Activated T-helper 1 cell treated with anti-CD3 and anti-CD28 coated beads, Interleukin-12 subunit alpha, Interleukin-12 subunit beta, Interleukin-2, Interleukin-4 antibody, amounts not matched to agents 30 ng/mL and 10 ng/mL and 1 ng/mL, durations not matched to agents 14 hours and 24 hours and 36 hours (primary cell): ENCODE results near the gene CLPSL2. TPM values are rescaled to one million over a fixed set of nuclear protein-coding genes. Genes with fewer than 3 reads are reported as not detected.

Experiments used
- DNase-seq: peaks from one replicate; pipeline ENCODE4 v3.0.0; 2021; ENCODE audit warnings: low spot score
- H3K27ac Mint-ChIP-seq: one replicate; pipeline ENCODE4 v1.8.0; 2021; ENCODE audit warnings: mild to moderate bottlenecking, mixed read lengths
- H3K27me3 Mint-ChIP-seq: one replicate; pipeline ENCODE4 v1.8.0; 2022; ENCODE audit warnings: mild to moderate bottlenecking, moderate library complexity, mixed read lengths; ENCODE audit not compliant: insufficient read depth
- H3K36me3 Mint-ChIP-seq: one replicate; pipeline ENCODE4 v1.8.0; 2021; ENCODE audit warnings: low read depth, mixed read lengths
- H3K4me1 Mint-ChIP-seq: one replicate; pipeline ENCODE4 v1.8.0; 2021; ENCODE audit warnings: low read depth, mixed read lengths
- H3K4me3 Mint-ChIP-seq: one replicate; pipeline ENCODE4 v1.8.0; 2021; ENCODE audit warnings: mild to moderate bottlenecking, moderate library complexity, mixed read lengths
- H3K9me3 Mint-ChIP-seq: one replicate; pipeline ENCODE4 v1.8.0; 2021; ENCODE audit warnings: mixed read lengths
- intact Hi-C: fragments of 100-400 bp; cut with micrococcal nuclease; formaldehyde crosslinking; loops from one replicate; pipeline ENCODE4 v1.15.1; 2024
- total RNA-seq: library from RNA; stranded (reverse); gene quantifications from 2 replicates; pipeline ENCODE4 v1.2.3, GENCODE V29; 2022

Gene CLPSL2
- total RNA-seq, 1 donor from 2014 or later = not detected

DNA sequence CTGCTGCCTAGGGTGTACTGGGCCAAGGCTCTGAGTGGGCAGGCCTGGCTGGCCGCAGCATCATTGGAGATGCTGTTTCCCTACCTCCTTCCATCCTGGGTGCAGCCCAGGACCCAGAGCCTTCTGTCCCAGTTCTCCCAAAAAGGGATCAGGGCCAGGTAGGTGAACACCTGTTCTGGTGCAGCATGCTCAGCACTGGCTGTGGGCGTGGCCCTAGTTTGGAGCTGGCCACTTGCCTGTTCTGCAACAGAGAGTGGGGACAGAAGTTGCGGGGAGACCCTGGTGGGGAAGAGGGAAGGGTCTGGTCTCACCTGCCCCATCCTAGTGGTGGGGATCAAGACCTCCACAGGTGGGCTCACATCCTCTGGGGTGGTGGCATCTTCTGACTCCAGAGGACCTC lies 40.9 kb upstream of the CLPSL2 start:
- Mint-ChIP-seq H3K27me3 (no peaks in the 10 kb centered on the region), H3K4me1 (peaks cover 43% of the 10 kb centered on the region), H3K4me3 (no peak overlapping the region), H3K27ac (no peak overlapping the region), H3K36me3 (no peaks in the 10 kb centered on the region), H3K9me3 (no peaks in the 10 kb centered on the region)
- intact Hi-C loops = loop anchor here (5.0 kb wide), 1 partner anchor 133 kb away; no protein-coding TSS in a partner anchor
- no peak for DNase-seq

DNA sequence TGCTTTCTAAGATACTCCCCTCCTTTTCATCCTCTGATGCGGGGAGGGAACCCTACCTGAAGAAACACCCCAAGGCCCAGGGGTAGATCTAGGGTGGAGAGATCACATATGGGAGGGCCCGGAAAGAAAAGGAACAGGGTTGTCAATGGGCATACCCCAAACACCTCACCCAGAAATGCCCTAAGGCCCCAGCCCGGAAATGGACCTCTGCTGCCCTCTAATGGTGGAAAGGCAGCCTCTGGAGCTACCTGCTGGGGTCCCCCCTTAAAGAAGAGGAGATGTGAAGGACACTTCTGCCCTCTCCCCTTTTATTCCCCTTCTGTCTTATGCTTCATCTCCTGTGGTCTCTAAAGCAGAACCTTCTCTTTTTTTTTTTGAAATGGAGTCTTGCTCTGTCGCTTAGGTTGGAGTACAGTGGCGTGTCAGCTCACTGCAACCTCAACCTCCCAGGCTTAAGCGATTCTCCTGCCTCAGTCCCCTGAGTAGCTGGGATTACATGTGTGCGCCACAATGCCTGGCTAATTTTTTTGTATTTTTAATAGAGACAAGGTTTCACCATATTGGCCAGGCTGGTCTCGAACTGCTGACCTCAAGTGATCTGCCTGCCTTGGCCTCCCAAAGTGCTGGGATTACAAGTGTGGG lies 40.0 kb upstream of the CLPSL2 start:
- Mint-ChIP-seq H3K4me3 (no peak overlapping the region), H3K36me3 (no peaks in the 10 kb centered on the region), H3K9me3 (no peaks in the 10 kb centered on the region), H3K27ac (no peak overlapping the region), H3K4me1 (peaks cover 39% of the 10 kb centered on the region), H3K27me3 (no peaks in the 10 kb centered on the region)
- DNase-seq = peak; percentile 73
- intact Hi-C loops = loop anchor here (1.0 to 5.0 kb wide), 4 partner anchors 50 to 442 kb away; no protein-coding TSS in a partner anchor

DNA sequence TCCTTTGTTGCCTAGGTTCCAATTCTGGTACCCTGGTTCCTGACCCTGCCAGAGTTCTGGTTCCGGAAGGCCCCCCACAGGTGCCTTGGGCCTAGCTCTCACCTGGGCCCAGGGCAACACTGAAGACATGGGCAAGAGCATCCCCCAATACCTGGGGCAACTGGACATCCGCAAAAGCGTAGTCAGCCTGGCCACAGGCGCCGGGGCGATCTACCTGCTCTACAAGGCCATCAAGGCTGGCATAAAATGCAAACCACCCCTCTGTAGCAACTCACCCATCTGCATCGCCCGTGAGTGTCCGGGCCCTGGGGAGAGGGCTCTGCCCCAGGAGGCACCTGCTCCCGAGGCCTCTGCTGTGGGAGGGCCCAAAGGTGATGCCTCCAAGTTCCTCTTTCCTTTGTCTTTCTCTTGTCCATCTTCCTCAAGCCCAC lies 39.4 kb upstream of the CLPSL2 start, which contains the start of gene ARMC12:
TSS of gene ARMC12 (plus strand) at position 51 of the 431 bp plus-strand sequence. CDS start at position 128, 77 bp downstream.
- no peak within 1 kb of the TSS for H3K4me3 Mint-ChIP-seq
- intact Hi-C loops = loop anchor here (1.0 to 5.0 kb wide), 7 partner anchors 51 to 442 kb away; partner anchors contain the start of gene PPARD
- peaks cover 38% of the 10 kb centered on the region for H3K4me1 Mint-ChIP-seq
- no peak for DNase-seq
- H3K27ac Mint-ChIP-seq = peak within 1 kb of the TSS; percentile 66
- H3K27me3 Mint-ChIP-seq = no peaks in the 10 kb centered on the region
- no peaks in the 10 kb centered on the region for H3K36me3 Mint-ChIP-seq
- no peaks in the 10 kb centered on the region for H3K9me3 Mint-ChIP-seq

- Mint-ChIP-seq H3K9me3 (no peaks in the 10 kb centered on the region), H3K27me3 (no peaks in the 10 kb centered on the region), H3K4me3 (no peak overlapping the region), H3K4me1 (peaks cover 32% of the 10 kb centered on the region), H3K36me3 (no peaks in the 10 kb centered on the region), H3K27ac (peak overlapping the region; percentile 66)
- intact Hi-C loops = loop anchor here (1.0 to 5.0 kb wide), 5 partner anchors 135 to 443 kb away; partner anchors contain the start of gene PPARD
- no peak for DNase-seq
Observed at GRCh38 chr6:35737413-35738211, 38.8 kb upstream of the CLPSL2 start.

DNA sequence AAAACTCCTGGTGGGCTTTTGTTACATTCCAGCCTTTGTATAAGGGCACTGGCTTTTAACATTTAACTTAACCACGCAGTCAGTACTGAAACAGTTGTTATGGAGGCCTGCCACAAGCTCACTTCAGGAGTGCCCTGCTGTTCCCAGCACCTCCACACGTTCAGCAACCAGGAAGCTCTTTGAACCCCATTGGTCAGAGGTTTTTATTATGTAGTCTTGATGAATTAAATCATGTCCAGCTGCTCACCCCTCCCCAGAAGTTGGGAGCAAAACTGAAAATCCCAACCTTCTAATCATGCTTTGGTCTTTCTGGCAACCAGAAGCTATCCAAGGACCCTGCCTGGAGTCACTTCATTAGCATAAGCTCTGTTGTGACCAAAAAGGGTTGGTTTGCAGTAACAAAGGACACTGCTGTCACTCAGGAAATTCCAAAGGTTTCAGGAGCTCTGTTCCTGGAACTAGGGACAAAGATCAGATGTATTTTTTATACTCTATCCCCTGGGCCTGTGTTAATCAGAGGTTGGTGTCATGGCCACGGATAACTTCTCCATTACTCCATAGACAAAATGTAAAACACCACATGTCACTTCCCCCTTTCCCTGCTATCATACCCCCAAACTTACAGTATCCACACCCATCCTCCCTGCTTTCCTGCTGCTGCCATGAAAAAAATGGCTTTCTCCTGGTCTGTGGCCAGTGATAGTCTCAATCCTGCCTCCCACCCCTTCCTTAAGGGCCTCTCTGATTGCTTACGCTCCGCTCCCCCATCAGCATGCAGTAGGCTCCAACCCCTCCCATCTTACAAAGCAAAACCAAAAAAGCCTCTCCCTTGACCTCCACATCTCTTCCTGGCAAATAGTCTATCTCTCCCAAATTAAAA lies 36.5 kb upstream of the CLPSL2 start:
- intact Hi-C loops = loop anchor here (5.0 kb wide), 1 partner anchor 138 kb away; no protein-coding TSS in a partner anchor
- Mint-ChIP-seq H3K27me3 (no peaks in the 10 kb centered on the region), H3K36me3 (no peaks in the 10 kb centered on the region), H3K9me3 (no peaks in the 10 kb centered on the region), H3K4me3 (no peak overlapping the region), H3K4me1 (peaks cover 19% of the 10 kb centered on the region), H3K27ac (no peak overlapping the region)
- no peak for DNase-seq

GRCh38 chr6:35742842-35743241 lies 33.6 kb upstream of the CLPSL2 start:
- intact Hi-C loops = no loop called here
- no peak for DNase-seq
- H3K27ac Mint-ChIP-seq = no peak overlapping the region
- H3K36me3 Mint-ChIP-seq = no peaks in the 10 kb centered on the region
- no peak overlapping the region for H3K4me3 Mint-ChIP-seq
- H3K4me1 Mint-ChIP-seq = peaks cover under 1% of the 10 kb centered on the region
- peaks cover 3% of the 10 kb centered on the region for H3K27me3 Mint-ChIP-seq
- peaks cover 4% of the 10 kb centered on the region for H3K9me3 Mint-ChIP-seq

DNA sequence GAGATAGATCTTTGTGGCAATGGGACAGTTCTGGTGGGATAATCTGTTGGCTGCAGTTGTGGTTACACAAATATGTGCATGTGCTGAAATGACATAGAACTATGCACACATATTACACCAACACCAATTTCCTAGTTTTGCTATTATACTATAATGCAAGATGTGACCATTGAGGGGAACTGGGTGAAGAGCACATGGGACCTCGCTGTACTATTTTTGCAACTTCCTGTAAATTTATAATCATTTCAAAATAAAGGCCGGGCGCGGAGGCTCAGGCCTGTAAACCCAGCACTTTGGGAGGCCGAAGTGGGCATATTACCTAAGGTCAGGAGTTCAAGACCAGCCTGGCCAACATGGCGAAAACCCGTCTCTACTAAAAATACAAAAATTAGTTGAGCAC lies 30.9 kb upstream of the CLPSL2 start:
- no peak for DNase-seq
- Mint-ChIP-seq H3K9me3 (peaks cover 6% of the 10 kb centered on the region), H3K27ac (no peak overlapping the region), H3K27me3 (peaks cover 3% of the 10 kb centered on the region), H3K4me1 (no peaks in the 10 kb centered on the region), H3K4me3 (no peak overlapping the region), H3K36me3 (no peaks in the 10 kb centered on the region)
- intact Hi-C loops = no loop called here

- DNase-seq = no peak
- peaks cover 3% of the 10 kb centered on the region for H3K27me3 Mint-ChIP-seq
- no peak overlapping the region for H3K27ac Mint-ChIP-seq
- H3K9me3 Mint-ChIP-seq = peaks cover 6% of the 10 kb centered on the region
- H3K4me1 Mint-ChIP-seq = peaks cover 3% of the 10 kb centered on the region
- H3K4me3 Mint-ChIP-seq = no peak overlapping the region
- intact Hi-C loops = no loop called here
- H3K36me3 Mint-ChIP-seq = no peaks in the 10 kb centered on the region
Observed at GRCh38 chr6:35746516-35746915, 29.9 kb upstream of the CLPSL2 start.

GRCh38 chr6:35747877-35748276 lies 28.5 kb upstream of the CLPSL2 start:
- Mint-ChIP-seq H3K4me3 (no peak overlapping the region), H3K4me1 (peaks cover 13% of the 10 kb centered on the region), H3K27me3 (peaks cover 3% of the 10 kb centered on the region), H3K36me3 (no peaks in the 10 kb centered on the region), H3K27ac (no peak overlapping the region), H3K9me3 (peaks cover 6% of the 10 kb centered on the region)
- no peak for DNase-seq
- intact Hi-C loops = no loop called here

DNA sequence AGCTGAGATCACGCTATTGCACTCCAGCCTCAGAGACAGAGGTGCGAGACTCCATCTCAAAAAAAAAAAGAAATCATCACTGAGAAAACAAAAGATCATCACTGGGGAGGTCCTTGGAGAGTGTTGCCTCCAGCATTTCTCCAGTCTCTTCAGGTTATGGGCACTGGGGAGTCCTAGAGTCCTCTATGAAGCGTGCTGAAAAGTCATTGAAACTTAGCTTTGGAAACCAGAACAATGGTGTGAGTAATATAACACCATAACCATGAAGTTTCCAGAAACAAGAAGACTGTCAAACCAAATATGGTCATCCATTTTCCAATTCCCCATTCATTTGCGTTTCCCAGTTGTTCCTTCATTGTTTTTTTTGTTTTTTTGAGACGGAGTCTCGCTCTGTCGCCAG lies 25.8 kb upstream of the CLPSL2 start:
- intact Hi-C loops = loop anchor here (10.0 kb wide), 1 partner anchor 204 kb away; no protein-coding TSS in a partner anchor
- H3K4me1 Mint-ChIP-seq = peaks cover 17% of the 10 kb centered on the region
- DNase-seq = no peak
- H3K4me3 Mint-ChIP-seq = no peak overlapping the region
- H3K9me3 Mint-ChIP-seq = peaks cover 6% of the 10 kb centered on the region
- H3K27ac Mint-ChIP-seq = no peak overlapping the region
- H3K36me3 Mint-ChIP-seq = no peaks in the 10 kb centered on the region
- H3K27me3 Mint-ChIP-seq = peaks cover 2% of the 10 kb centered on the region

- no peaks in the 10 kb centered on the region for H3K36me3 Mint-ChIP-seq
- H3K4me3 Mint-ChIP-seq = no peak overlapping the region
- H3K27ac Mint-ChIP-seq = peak overlapping the region; percentile 58
- no peak for DNase-seq
- peaks cover 6% of the 10 kb centered on the region for H3K9me3 Mint-ChIP-seq
- intact Hi-C loops = loop anchor here (10.0 kb wide), 1 partner anchor 203 kb away; no protein-coding TSS in a partner anchor
- H3K27me3 Mint-ChIP-seq = peaks cover 2% of the 10 kb centered on the region
- H3K4me1 Mint-ChIP-seq = peaks cover 17% of the 10 kb centered on the region
Observed at GRCh38 chr6:35751594-35751993, 24.8 kb upstream of the CLPSL2 start.

DNA sequence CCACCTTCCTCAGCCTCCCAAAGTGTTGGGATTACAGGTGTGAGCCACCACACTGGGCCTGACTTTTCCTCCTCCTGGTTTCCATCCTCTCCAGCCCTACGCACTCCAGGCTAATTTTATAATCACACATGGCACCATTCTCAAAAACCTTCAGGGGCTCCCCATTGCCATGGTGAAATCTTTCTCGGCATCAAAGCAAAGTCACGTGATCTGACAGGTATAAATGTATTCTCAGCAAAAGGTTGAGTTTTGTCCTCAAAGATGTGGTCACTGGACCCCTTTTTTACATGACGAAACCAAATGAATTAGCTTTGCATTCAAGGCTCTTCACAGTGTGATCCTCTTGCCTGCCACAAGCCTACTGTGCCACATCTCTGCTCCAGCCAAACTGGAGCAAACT lies 24.1 kb upstream of the CLPSL2 start:
- intact Hi-C loops = loop anchor here (10.0 kb wide), 1 partner anchor 202 kb away; no protein-coding TSS in a partner anchor
- Mint-ChIP-seq H3K27me3 (no peaks in the 10 kb centered on the region), H3K27ac (no peak overlapping the region), H3K9me3 (peaks cover 6% of the 10 kb centered on the region), H3K36me3 (no peaks in the 10 kb centered on the region), H3K4me1 (peaks cover 17% of the 10 kb centered on the region), H3K4me3 (no peak overlapping the region)
- no peak for DNase-seq
